ENCODE results near the gene GTPBP6. TPM values are rescaled to one million over a fixed set of nuclear protein-coding genes. Genes with fewer than 3 reads are reported as not detected.
A peak's percentile ranks its signal among the peaks of the same experiment; 100 is the strongest.
"Not testable (repeated sequence)": the region's sequence is repeated elsewhere in the genome, so short reads cannot be mapped to it uniquely, and the experiment has no call there.

GTPBP6 gene
- total and polyA plus RNA-seq, 4 donors, result 34.7 to 62.6 (median 41.8) TPM

GRCh38 chrX:261167-261918 is 57.3 kb downstream of the GTPBP6 start:
- intact Hi-C loops (cut with DNase I), result no loop called here
- no peaks in the 10 kb centered on the region for H3K27me3 ChIP-seq (ENCODE audit: control insufficient read depth in 1 of 2, insufficient read depth in 2 of 2, low read length in 1 of 2)
- H3K9me3 ChIP-seq (ENCODE audit: control insufficient read depth, low read length), result no peaks in the 10 kb centered on the region
- 27 to 39% methylated on average over 32 of the region's 32 CpGs for WGBS, 2 donors
- DNase-seq (peak in 1 of 2 donors; percentile 70), ATAC-seq (ENCODE audit: low FRiP score) (no peak)
- H3K4me1 ChIP-seq (ENCODE audit: control insufficient read depth in 1 of 2, insufficient read depth in 2 of 2, low read length in 2 of 2), result no peaks in the 10 kb centered on the region
- H3K36me3 ChIP-seq (ENCODE audit: control insufficient read depth in 1 of 2, insufficient read depth in 2 of 2, low read length in 1 of 2), result no peaks in the 10 kb centered on the region
- H3K4me3 ChIP-seq (ENCODE audit: low read length in 2 of 2), result no peak overlapping the region
- H3K27ac ChIP-seq (ENCODE audit: low read depth in 1 of 2, low read length in 2 of 2), result no peak overlapping the region

- H3K4me1 ChIP-seq (ENCODE audit: control insufficient read depth in 1 of 2, insufficient read depth in 2 of 2, low read length in 2 of 2), result no peaks in the 10 kb centered on the region
- DNase-seq, result peak in 1 of 2 donors; percentile 45
- WGBS, 2 donors, result 71 to 73% methylated on average over 21 of the region's 21 CpGs
- H3K27ac ChIP-seq (ENCODE audit: low read depth in 1 of 2, low read length in 2 of 2), result no peak overlapping the region
- H3K4me3 ChIP-seq (ENCODE audit: low read length in 2 of 2), result no peak overlapping the region
- no peaks in the 10 kb centered on the region for H3K36me3 ChIP-seq (ENCODE audit: control insufficient read depth in 1 of 2, insufficient read depth in 2 of 2, low read length in 1 of 2)
- H3K9me3 ChIP-seq (ENCODE audit: control insufficient read depth, low read length), result no peaks in the 10 kb centered on the region
- intact Hi-C loops (cut with DNase I), result no loop called here
- ATAC-seq (ENCODE audit: low FRiP score), result no peak
- no peaks in the 10 kb centered on the region for H3K27me3 ChIP-seq (ENCODE audit: control insufficient read depth in 1 of 2, insufficient read depth in 2 of 2, low read length in 1 of 2)
Measured at GRCh38 chrX:259692-260355, 58.8 kb downstream of the GTPBP6 start.

- no peaks in the 10 kb centered on the region for H3K36me3 ChIP-seq (ENCODE audit: control insufficient read depth in 1 of 2, insufficient read depth in 2 of 2, low read length in 1 of 2)
- H3K27me3 ChIP-seq (ENCODE audit: control insufficient read depth in 1 of 2, insufficient read depth in 2 of 2, low read length in 1 of 2), result no peaks in the 10 kb centered on the region
- ATAC-seq (ENCODE audit: low FRiP score) (no peak), DNase-seq (peak in 1 of 2 donors; percentile 38)
- intact Hi-C loops (cut with DNase I), result no loop called here
- no peak overlapping the region for H3K4me3 ChIP-seq (ENCODE audit: low read length in 2 of 2)
- whole genome bisulfite sequencing, 2 donors, result 80 to 88% methylated on average over 8 of the region's 8 CpGs
- H3K27ac ChIP-seq (ENCODE audit: low read depth in 1 of 2, low read length in 2 of 2), result no peak overlapping the region
- no peaks in the 10 kb centered on the region for H3K4me1 ChIP-seq (ENCODE audit: control insufficient read depth in 1 of 2, insufficient read depth in 2 of 2, low read length in 2 of 2)
- no peaks in the 10 kb centered on the region for H3K9me3 ChIP-seq (ENCODE audit: control insufficient read depth, low read length)
Measured at GRCh38 chrX:258291-259040, 60.1 kb downstream of the GTPBP6 start.

- no peaks in the 10 kb centered on the region for H3K27me3 ChIP-seq (ENCODE audit: control insufficient read depth in 1 of 2, insufficient read depth in 2 of 2, low read length in 1 of 2)
- intact Hi-C loops (cut with DNase I), result no loop called here
- WGBS, 2 donors, result 78 to 80% methylated on average over 21 of the region's 21 CpGs
- H3K36me3 ChIP-seq (ENCODE audit: control insufficient read depth in 1 of 2, insufficient read depth in 2 of 2, low read length in 1 of 2), result no peaks in the 10 kb centered on the region
- DNase-seq, result peak in 1 of 2 donors; percentile 37
- H3K4me1 ChIP-seq (ENCODE audit: control insufficient read depth in 1 of 2, insufficient read depth in 2 of 2, low read length in 2 of 2), result no peaks in the 10 kb centered on the region
- no peak overlapping the region for H3K4me3 ChIP-seq (ENCODE audit: low read length in 2 of 2)
- no peak overlapping the region for H3K27ac ChIP-seq (ENCODE audit: low read depth in 1 of 2, low read length in 2 of 2)
- no peak for ATAC-seq (ENCODE audit: low FRiP score)
- no peaks in the 10 kb centered on the region for H3K9me3 ChIP-seq (ENCODE audit: control insufficient read depth, low read length)
Measured at GRCh38 chrX:257681-258289, 60.8 kb downstream of the GTPBP6 start.

GRCh38 chrX:257054-257453 is 61.5 kb downstream of the GTPBP6 start:
- WGBS, 2 donors, result 89 to 90% methylated on average over 14 of the region's 14 CpGs
- DNase-seq, result peak in 1 of 2 donors; percentile 48
- H3K4me3 ChIP-seq (ENCODE audit: low read length in 2 of 2); H3K27ac ChIP-seq (ENCODE audit: low read depth in 1 of 2, low read length in 2 of 2); H3K4me1 ChIP-seq (ENCODE audit: control insufficient read depth in 1 of 2, insufficient read depth in 2 of 2, low read length in 2 of 2); H3K36me3 ChIP-seq (ENCODE audit: control insufficient read depth in 1 of 2, insufficient read depth in 2 of 2, low read length in 1 of 2); H3K27me3 ChIP-seq (ENCODE audit: control insufficient read depth in 1 of 2, insufficient read depth in 2 of 2, low read length in 1 of 2); H3K9me3 ChIP-seq (ENCODE audit: control insufficient read depth, low read length); ATAC-seq (ENCODE audit: low FRiP score); intact Hi-C loops (cut with DNase I): not testable (repeated sequence)

- Histone ChIP-seq H3K4me1 (ENCODE audit: control insufficient read depth in 1 of 2, insufficient read depth in 2 of 2, low read length in 2 of 2) (no peaks in the 10 kb centered on the region), H3K4me3 (ENCODE audit: low read length in 2 of 2) (no peak overlapping the region), H3K9me3 (ENCODE audit: control insufficient read depth, low read length) (no peaks in the 10 kb centered on the region), H3K36me3 (ENCODE audit: control insufficient read depth in 1 of 2, insufficient read depth in 2 of 2, low read length in 1 of 2) (no peaks in the 10 kb centered on the region), H3K27me3 (ENCODE audit: control insufficient read depth in 1 of 2, insufficient read depth in 2 of 2, low read length in 1 of 2) (no peaks in the 10 kb centered on the region), H3K27ac (ENCODE audit: low read depth in 1 of 2, low read length in 2 of 2) (no peak overlapping the region)
- intact Hi-C loops (cut with DNase I), result no loop called here
- DNase-seq (peak in 1 of 2 donors; percentile 38), ATAC-seq (ENCODE audit: low FRiP score) (no peak)
- 63 to 76% methylated on average over 28 of the region's 28 CpGs for WGBS, 2 donors
Measured at GRCh38 chrX:255923-256331, 62.7 kb downstream of the GTPBP6 start.

Other genes starting within 250 kb of the GTPBP6 start
- gene PLCXD1, start 37.4 kb downstream of the GTPBP6 start, total RNA-seq, result 1 to 10 TPM; 3.7 to 9.7 TPM
- 10 to 100 TPM in 1 of 2 donors, 1 to 10 TPM in 1; 1.3 to 16.3 TPM for gene PLCXD1, start 37.4 kb downstream of the GTPBP6 start, polyA plus RNA-seq
- 10 to 100 TPM in 1 of 2 donors, 1 to 10 TPM in 1; 7.8 to 19.1 TPM for gene PPP2R3B, start 68.1 kb upstream of the GTPBP6 start, total RNA-seq
- gene PPP2R3B, start 68.1 kb upstream of the GTPBP6 start, polyA plus RNA-seq, result 10 to 100 TPM in 1 of 2 donors, 1 to 10 TPM in 1; 3.1 to 41.8 TPM